ENCODE results near the gene PDXDC1. TPM values are rescaled to one million over a fixed set of nuclear protein-coding genes. Genes with fewer than 3 reads are reported as not detected.

Gene PDXDC1
- total RNA-seq, 1 experiment from 2014 or later = 62.6 TPM

GRCh38 chr16:15031179-15031578, 56.4 kb downstream of the PDXDC1 start:
- H3K27ac ChIP-seq (ENCODE audit: low read length) = no peak overlapping the region
- H3K27me3 ChIP-seq (ENCODE audit: low read length) = no peaks in the 10 kb centered on the region
- intact Hi-C loops (cut with micrococcal nuclease) = no loop called here
- TF ChIP-seq EZH2 (IDR thresholded peaks at IDR 0.05; ENCODE audit: low read length, unreplicated experiment) (no peak), CTCF (conservative IDR thresholded peaks at IDR 0.05; ENCODE audit: low read depth, low read length) (no peak), EZH2phosphoT487 (IDR thresholded peaks at IDR 0.05; ENCODE audit: borderline replicate concordance, low read length) (no peak)
- no peak overlapping the region for H2AFZ ChIP-seq (ENCODE audit: low read length)
- peaks cover 20% of the 10 kb centered on the region for H3K36me3 ChIP-seq (ENCODE audit: low read depth, low read length)
- no peak overlapping the region for H3K9ac ChIP-seq (ENCODE audit: low read length)
- POLR2A ChIA-PET (ENCODE audit: unreplicated experiment) = no interaction called here
- H3K4me2 ChIP-seq (ENCODE audit: low read length) = no peak overlapping the region
- H3K9me2 ChIP-seq (replicated peaks; ENCODE audit: low read length) = no peaks in the 10 kb centered on the region
- H3F3A ChIP-seq (ENCODE audit: low read length, unreplicated experiment) = no peaks in the 10 kb centered on the region
- no peaks in the 10 kb centered on the region for H4K20me1 ChIP-seq (ENCODE audit: low read length)
- no peak for ATAC-seq
- no peak for DNase-seq
- no peak overlapping the region for H3K4me3 ChIP-seq (ENCODE audit: low read length)
- H3K4me1 ChIP-seq (ENCODE audit: insufficient read depth, low read length) = no peaks in the 10 kb centered on the region
- BruUV-seq (replicated peaks) = no TSS peak
- no peaks in the 10 kb centered on the region for H3K79me2 ChIP-seq (ENCODE audit: low read length)
- CTCF ChIA-PET = no interaction called here
- H3K9me3 ChIP-seq (ENCODE audit: low read length) = no peaks in the 10 kb centered on the region

GRCh38 chr16:15031586-15031985, 56.8 kb downstream of the PDXDC1 start:
- DNase-seq = no peak
- Histone ChIP-seq H3K27me3 (ENCODE audit: low read length) (no peaks in the 10 kb centered on the region), H3K4me3 (ENCODE audit: low read length) (no peak overlapping the region), H3K9me2 (replicated peaks; ENCODE audit: low read length) (no peaks in the 10 kb centered on the region), H3K4me1 (ENCODE audit: insufficient read depth, low read length) (no peaks in the 10 kb centered on the region), H3K27ac (ENCODE audit: low read length) (no peak overlapping the region), H3K9me3 (ENCODE audit: low read length) (no peaks in the 10 kb centered on the region), H3K9ac (ENCODE audit: low read length) (no peak overlapping the region), H3F3A (ENCODE audit: low read length, unreplicated experiment) (no peaks in the 10 kb centered on the region), H3K4me2 (ENCODE audit: low read length) (no peak overlapping the region), H3K36me3 (ENCODE audit: low read depth, low read length) (peaks cover 22% of the 10 kb centered on the region), H2AFZ (ENCODE audit: low read length) (no peak overlapping the region), H4K20me1 (ENCODE audit: low read length) (no peaks in the 10 kb centered on the region), H3K79me2 (ENCODE audit: low read length) (no peaks in the 10 kb centered on the region)
- CTCF ChIA-PET = no interaction called here
- intact Hi-C loops (cut with micrococcal nuclease) = no loop called here
- ATAC-seq = no peak
- no TSS peak for BruUV-seq (replicated peaks)
- POLR2A ChIA-PET (ENCODE audit: unreplicated experiment) = no interaction called here
- no peak for TF ChIP-seq EZH2phosphoT487 (IDR thresholded peaks at IDR 0.05; ENCODE audit: borderline replicate concordance, low read length)
- TF ChIP-seq CTCF (conservative IDR thresholded peaks at IDR 0.05; ENCODE audit: low read depth, low read length) = no peak
- no peak for TF ChIP-seq EZH2 (IDR thresholded peaks at IDR 0.05; ENCODE audit: low read length, unreplicated experiment)

- DNase-seq = no peak
- no peak overlapping the region for H3K4me3 ChIP-seq (ENCODE audit: low read length)
- no TSS peak for BruUV-seq (replicated peaks)
- no peak overlapping the region for H3K27ac ChIP-seq (ENCODE audit: low read length)
- H3F3A ChIP-seq (ENCODE audit: low read length, unreplicated experiment) = no peaks in the 10 kb centered on the region
- no peaks in the 10 kb centered on the region for H3K27me3 ChIP-seq (ENCODE audit: low read length)
- no peak for TF ChIP-seq CTCF (conservative IDR thresholded peaks at IDR 0.05; ENCODE audit: low read depth, low read length)
- TF ChIP-seq EZH2 (IDR thresholded peaks at IDR 0.05; ENCODE audit: low read length, unreplicated experiment) = no peak
- no peak for TF ChIP-seq EZH2phosphoT487 (IDR thresholded peaks at IDR 0.05; ENCODE audit: borderline replicate concordance, low read length)
- no peaks in the 10 kb centered on the region for H3K9me2 ChIP-seq (replicated peaks; ENCODE audit: low read length)
- no peak for ATAC-seq
- no peaks in the 10 kb centered on the region for H3K4me1 ChIP-seq (ENCODE audit: insufficient read depth, low read length)
- H3K9me3 ChIP-seq (ENCODE audit: low read length) = no peaks in the 10 kb centered on the region
- ChIA-PET POLR2A (ENCODE audit: unreplicated experiment) (no interaction called here), CTCF (no interaction called here)
- H3K79me2 ChIP-seq (ENCODE audit: low read length) = no peaks in the 10 kb centered on the region
- no peaks in the 10 kb centered on the region for H4K20me1 ChIP-seq (ENCODE audit: low read length)
- H3K4me2 ChIP-seq (ENCODE audit: low read length) = no peak overlapping the region
- intact Hi-C loops (cut with micrococcal nuclease) = no loop called here
- H3K9ac ChIP-seq (ENCODE audit: low read length) = no peak overlapping the region
- no peak overlapping the region for H2AFZ ChIP-seq (ENCODE audit: low read length)
- H3K36me3 ChIP-seq (ENCODE audit: low read depth, low read length) = peaks cover 24% of the 10 kb centered on the region
Observed at GRCh38 chr16:15032547-15033308, 57.9 kb downstream of the PDXDC1 start.
